ENCODE results near the gene SPATA6. TPM values are rescaled to one million over a fixed set of nuclear protein-coding genes. Genes with fewer than 3 reads are reported as not detected.

Gene SPATA6
- total RNA-seq, 2 experiments from 2014 or later: 1.6 to 1.8 TPM

- Mint-ChIP-seq H3K27me3 (ENCODE audit: low read depth) (no peaks in the 10 kb centered on the region), H3K4me3 (no peak overlapping the region), H3K27ac (no peak overlapping the region), H3K9me3 (no peaks in the 10 kb centered on the region), H3K36me3 (ENCODE audit: low read depth) (no peaks in the 10 kb centered on the region), H3K4me1 (ENCODE audit: low read depth) (no peaks in the 10 kb centered on the region)
- DNase-seq: no peak
- CTCF ChIA-PET: no interaction called here
- intact Hi-C loops (cut with micrococcal nuclease): no loop called here
Measured at GRCh38 chr1:48396208-48396607, 75.8 kb downstream of the SPATA6 start.

GRCh38 chr1:48391926-48392325 lies 80.1 kb downstream of the SPATA6 start:
- H3K4me1 Mint-ChIP-seq (ENCODE audit: low read depth): no peaks in the 10 kb centered on the region
- H3K27me3 Mint-ChIP-seq (ENCODE audit: low read depth): peaks cover 3% of the 10 kb centered on the region
- DNase-seq: no peak
- H3K9me3 Mint-ChIP-seq: no peaks in the 10 kb centered on the region
- intact Hi-C loops (cut with micrococcal nuclease): no loop called here
- H3K36me3 Mint-ChIP-seq (ENCODE audit: low read depth): peaks cover 2% of the 10 kb centered on the region
- no peak overlapping the region for H3K4me3 Mint-ChIP-seq
- H3K27ac Mint-ChIP-seq: no peak overlapping the region
- CTCF ChIA-PET: no interaction called here

GRCh38 chr1:48387409-48387808 lies 84.6 kb downstream of the SPATA6 start:
- H3K36me3 Mint-ChIP-seq (ENCODE audit: low read depth): peaks cover 2% of the 10 kb centered on the region

GRCh38 chr1:48374785-48375184 lies 97.2 kb downstream of the SPATA6 start:
- H3K36me3 Mint-ChIP-seq (ENCODE audit: low read depth): peaks cover 13% of the 10 kb centered on the region
- peaks cover 20% of the 10 kb centered on the region for H3K9me3 Mint-ChIP-seq
- peaks cover 3% of the 10 kb centered on the region for H3K27me3 Mint-ChIP-seq (ENCODE audit: low read depth)
- intact Hi-C loops (cut with micrococcal nuclease): no loop called here
- H3K4me1 Mint-ChIP-seq (ENCODE audit: low read depth): no peaks in the 10 kb centered on the region
- H3K4me3 Mint-ChIP-seq: no peak overlapping the region
- DNase-seq: no peak
- CTCF ChIA-PET: no interaction called here
- H3K27ac Mint-ChIP-seq: no peak overlapping the region

More at GRCh38 chr1:48387409-48387808, 84.6 kb downstream of the SPATA6 start:
- intact Hi-C loops (cut with micrococcal nuclease): no loop called here
- H3K9me3 Mint-ChIP-seq: no peaks in the 10 kb centered on the region
- H3K4me3 Mint-ChIP-seq: no peak overlapping the region
- H3K4me1 Mint-ChIP-seq (ENCODE audit: low read depth): no peaks in the 10 kb centered on the region
- no peak for DNase-seq
- H3K27ac Mint-ChIP-seq: no peak overlapping the region
- peaks cover 3% of the 10 kb centered on the region for H3K27me3 Mint-ChIP-seq (ENCODE audit: low read depth)
- CTCF ChIA-PET: no interaction called here

- Mint-ChIP-seq H3K27ac (no peak overlapping the region), H3K4me1 (ENCODE audit: low read depth) (no peaks in the 10 kb centered on the region), H3K9me3 (peaks cover 20% of the 10 kb centered on the region), H3K27me3 (ENCODE audit: low read depth) (peaks cover 3% of the 10 kb centered on the region), H3K36me3 (ENCODE audit: low read depth) (peaks cover 8% of the 10 kb centered on the region), H3K4me3 (no peak overlapping the region)
- CTCF ChIA-PET: no interaction called here
- DNase-seq: no peak
- intact Hi-C loops (cut with micrococcal nuclease): no loop called here
Measured at GRCh38 chr1:48371598-48371997, 100.4 kb downstream of the SPATA6 start.

GRCh38 chr1:48362901-48363300 lies 109.1 kb downstream of the SPATA6 start:
- Mint-ChIP-seq H3K4me3 (no peak overlapping the region), H3K4me1 (ENCODE audit: low read depth) (no peaks in the 10 kb centered on the region), H3K9me3 (peaks cover 2% of the 10 kb centered on the region), H3K36me3 (ENCODE audit: low read depth) (peaks cover 2% of the 10 kb centered on the region), H3K27me3 (ENCODE audit: low read depth) (no peaks in the 10 kb centered on the region), H3K27ac (no peak overlapping the region)
- DNase-seq: no peak
- CTCF ChIA-PET: no interaction called here
- intact Hi-C loops (cut with micrococcal nuclease): no loop called here

GRCh38 chr1:48356901-48357300 lies 115.1 kb downstream of the SPATA6 start:
- H3K27me3 Mint-ChIP-seq (ENCODE audit: low read depth): no peaks in the 10 kb centered on the region
- H3K4me3 Mint-ChIP-seq: no peak overlapping the region
- CTCF ChIA-PET: no interaction called here
- no peak for DNase-seq
- no peaks in the 10 kb centered on the region for H3K36me3 Mint-ChIP-seq (ENCODE audit: low read depth)
- no peaks in the 10 kb centered on the region for H3K4me1 Mint-ChIP-seq (ENCODE audit: low read depth)
- intact Hi-C loops (cut with micrococcal nuclease): no loop called here
- no peak overlapping the region for H3K27ac Mint-ChIP-seq
- H3K9me3 Mint-ChIP-seq: no peaks in the 10 kb centered on the region

GRCh38 chr1:48344373-48344772 lies 127.6 kb downstream of the SPATA6 start:
- Mint-ChIP-seq H3K4me1 (ENCODE audit: low read depth) (no peaks in the 10 kb centered on the region), H3K27me3 (ENCODE audit: low read depth) (peaks cover 3% of the 10 kb centered on the region), H3K4me3 (no peak overlapping the region), H3K27ac (no peak overlapping the region), H3K9me3 (peaks cover 17% of the 10 kb centered on the region), H3K36me3 (ENCODE audit: low read depth) (peaks cover 2% of the 10 kb centered on the region)
- no peak for DNase-seq
- intact Hi-C loops (cut with micrococcal nuclease): no loop called here
- CTCF ChIA-PET: no interaction called here

GRCh38 chr1:48341221-48341620 lies 130.8 kb downstream of the SPATA6 start:
- Mint-ChIP-seq H3K27ac (no peak overlapping the region), H3K36me3 (ENCODE audit: low read depth) (peaks cover 2% of the 10 kb centered on the region), H3K27me3 (ENCODE audit: low read depth) (peaks cover 3% of the 10 kb centered on the region), H3K4me1 (ENCODE audit: low read depth) (no peaks in the 10 kb centered on the region), H3K9me3 (peaks cover 17% of the 10 kb centered on the region), H3K4me3 (no peak overlapping the region)
- CTCF ChIA-PET: no interaction called here
- no peak for DNase-seq
- intact Hi-C loops (cut with micrococcal nuclease): no loop called here

GRCh38 chr1:48338257-48338656 lies 133.7 kb downstream of the SPATA6 start:
- no peaks in the 10 kb centered on the region for H3K4me1 Mint-ChIP-seq (ENCODE audit: low read depth)
- CTCF ChIA-PET: no interaction called here
- H3K4me3 Mint-ChIP-seq: no peak overlapping the region
- H3K36me3 Mint-ChIP-seq (ENCODE audit: low read depth): peaks cover 5% of the 10 kb centered on the region
- intact Hi-C loops (cut with micrococcal nuclease): no loop called here
- H3K9me3 Mint-ChIP-seq: peaks cover under 1% of the 10 kb centered on the region
- H3K27me3 Mint-ChIP-seq (ENCODE audit: low read depth): no peaks in the 10 kb centered on the region
- no peak overlapping the region for H3K27ac Mint-ChIP-seq
- no peak for DNase-seq

GRCh38 chr1:48333316-48333715 lies 138.7 kb downstream of the SPATA6 start:
- Mint-ChIP-seq H3K27ac (no peak overlapping the region), H3K4me3 (no peak overlapping the region), H3K27me3 (ENCODE audit: low read depth) (peaks cover 3% of the 10 kb centered on the region), H3K4me1 (ENCODE audit: low read depth) (no peaks in the 10 kb centered on the region), H3K9me3 (peaks cover 20% of the 10 kb centered on the region), H3K36me3 (ENCODE audit: low read depth) (peaks cover 12% of the 10 kb centered on the region)
- CTCF ChIA-PET: no interaction called here
- no peak for DNase-seq
- intact Hi-C loops (cut with micrococcal nuclease): no loop called here

GRCh38 chr1:48332115-48332514 lies 139.9 kb downstream of the SPATA6 start:
- CTCF ChIA-PET: no interaction called here
- no peak for DNase-seq
- peaks cover 3% of the 10 kb centered on the region for H3K27me3 Mint-ChIP-seq (ENCODE audit: low read depth)
- peaks cover 12% of the 10 kb centered on the region for H3K36me3 Mint-ChIP-seq (ENCODE audit: low read depth)
- H3K4me3 Mint-ChIP-seq: no peak overlapping the region
- intact Hi-C loops (cut with micrococcal nuclease): no loop called here
- H3K27ac Mint-ChIP-seq: no peak overlapping the region
- H3K9me3 Mint-ChIP-seq: peaks cover 20% of the 10 kb centered on the region
- H3K4me1 Mint-ChIP-seq (ENCODE audit: low read depth): no peaks in the 10 kb centered on the region

GRCh38 chr1:48329905-48330304 lies 142.1 kb downstream of the SPATA6 start:
- intact Hi-C loops (cut with micrococcal nuclease): no loop called here
- H3K36me3 Mint-ChIP-seq (ENCODE audit: low read depth): peaks cover 22% of the 10 kb centered on the region
- CTCF ChIA-PET: no interaction called here

GRCh38 chr1:48329486-48329885 lies 142.5 kb downstream of the SPATA6 start:
- CTCF ChIA-PET: no interaction called here
- H3K9me3 Mint-ChIP-seq: peaks cover 24% of the 10 kb centered on the region
- no peak overlapping the region for H3K4me3 Mint-ChIP-seq
- H3K4me1 Mint-ChIP-seq (ENCODE audit: low read depth): no peaks in the 10 kb centered on the region
- no peak overlapping the region for H3K27ac Mint-ChIP-seq
- intact Hi-C loops (cut with micrococcal nuclease): no loop called here
- peaks cover 23% of the 10 kb centered on the region for H3K36me3 Mint-ChIP-seq (ENCODE audit: low read depth)
- H3K27me3 Mint-ChIP-seq (ENCODE audit: low read depth): peaks cover 3% of the 10 kb centered on the region
- no peak for DNase-seq

More at GRCh38 chr1:48329905-48330304, 142.1 kb downstream of the SPATA6 start:
- no peak overlapping the region for H3K27ac Mint-ChIP-seq
- H3K27me3 Mint-ChIP-seq (ENCODE audit: low read depth): peaks cover 3% of the 10 kb centered on the region
- H3K9me3 Mint-ChIP-seq: peaks cover 23% of the 10 kb centered on the region
- H3K4me3 Mint-ChIP-seq: no peak overlapping the region
- no peak for DNase-seq
- H3K4me1 Mint-ChIP-seq (ENCODE audit: low read depth): no peaks in the 10 kb centered on the region

All from activated naive CD4-positive, alpha-beta T cell treated with anti-CD3 and anti-CD28 coated beads for 36 hours (primary cell).